IMR-90 (cell line): ENCODE measurements around the gene MESP2.

ENCODE experiments used
- CEBPB ChIP-seq: IDR thresholded peaks from 2 replicates; pipeline ENCODE4 v1.6.1; 2012; ENCODE audit warnings: low read depth, low read length, improper control_type of control experiment
- CHD1 ChIP-seq: IDR thresholded peaks from 2 replicates; pipeline ENCODE4 v1.6.1; 2012; ENCODE audit warnings: low read depth, low read length, improper control_type of control experiment
- CTCF ChIP-seq: conservative IDR thresholded peaks from 2 replicates; pipeline ENCODE4 v1.5.1; 2012; ENCODE audit warnings: mild to moderate bottlenecking, low read depth, low read length, improper control_type of control experiment
- FOS ChIP-seq: fragments of 150-350 bp; IDR thresholded peaks from 2 replicates; pipeline ENCODE4 v1.6.1; 2016; ENCODE audit warnings: low read depth, low read length
- MAFK ChIP-seq: IDR thresholded peaks from 2 replicates; pipeline ENCODE4 v1.6.1; 2012; ENCODE audit warnings: low read depth, low read length, improper control_type of control experiment
- MXI1 ChIP-seq: IDR thresholded peaks from 2 replicates; pipeline ENCODE4 v1.6.1; 2012; ENCODE audit warnings: low read depth, mild to moderate bottlenecking, low read length, moderate library complexity, borderline replicate concordance
- NFE2L2 ChIP-seq: fragments of 150-350 bp; IDR thresholded peaks from 2 replicates; pipeline ENCODE4 v1.6.1; 2016; ENCODE audit warnings: low read depth, mild to moderate bottlenecking, low read length
- POLR2A ChIP-seq: IDR thresholded peaks from 2 replicates; pipeline ENCODE4 v1.6.1; 2012; ENCODE audit warnings: mild to moderate bottlenecking, low read depth, low read length
- RAD21 ChIP-seq: IDR thresholded peaks from 2 replicates; pipeline ENCODE4 v1.6.1; 2012; ENCODE audit warnings: low read length, improper control_type of control experiment
- RCOR1 ChIP-seq: IDR thresholded peaks from 2 replicates; pipeline ENCODE4 v1.6.1; 2012; ENCODE audit warnings: mild to moderate bottlenecking, low read length, improper control_type of control experiment; ENCODE audit not compliant: insufficient replicate concordance
- RFX5 ChIP-seq: IDR thresholded peaks from 2 replicates; pipeline ENCODE4 v1.8.0; 2012; ENCODE audit warnings: low read depth, mild to moderate bottlenecking, low read length, moderate library complexity
- SMC3 ChIP-seq: fragments of 150-350 bp; IDR thresholded peaks from 2 replicates; pipeline ENCODE4 v1.6.1; 2016; ENCODE audit warnings: low read depth, mild to moderate bottlenecking, antibody characterized with exemption, low read length, moderate library complexity
- USF2 ChIP-seq: fragments of 150-350 bp; IDR thresholded peaks from 2 replicates; pipeline ENCODE4 v1.6.1; 2017; ENCODE audit warnings: mild to moderate bottlenecking, antibody characterized with exemption, low read length, low read depth

- TF ChIP-seq SMC3 (no peak), USF2 (no peak), CTCF (no peak), POLR2A (no peak), FOS (no peak), MXI1 (no peak), NFE2L2 (no peak), CEBPB (no peak), CHD1 (no peak), RFX5 (no peak), MAFK (no peak), RAD21 (no peak), RCOR1 (no peak)
Measured at GRCh38 chr15:89783861-89784685, 7.9 kb downstream of the MESP2 start.
